HG02870 (cell line): Measurements from ENCODE around the gene GLI2.

Source experiments
- ATAC-seq: cut with Tn5 transposase; IDR thresholded peaks from one replicate; pipeline ENCODE4 v1.9.1; 2021; ENCODE audit warnings: mild to moderate bottlenecking, moderate library complexity; ENCODE audit not compliant: unreplicated experiment

GLI2 gene

GRCh38 chr2:120769076-120769786 is 33.6 kb downstream of the GLI2 start:
- ATAC-seq: no peak

DNA sequence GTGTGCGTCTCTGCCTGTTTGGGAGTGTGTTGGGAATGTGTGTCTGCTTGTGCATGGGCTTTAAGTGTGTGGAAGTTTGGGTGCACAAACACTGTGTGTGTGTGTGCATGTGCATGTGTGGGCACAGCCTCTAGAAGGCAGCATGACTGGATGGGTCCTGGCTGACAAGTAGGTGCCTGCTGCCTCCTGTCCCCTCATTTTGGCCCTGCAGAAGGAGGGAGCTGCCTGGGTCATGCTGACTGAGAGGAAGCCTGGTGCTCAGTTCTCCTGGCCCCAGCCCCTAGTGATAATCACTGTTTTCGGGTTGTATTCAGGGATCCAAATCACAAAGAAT is 34.1 kb downstream of the GLI2 start:
- ATAC-seq: no peak

DNA sequence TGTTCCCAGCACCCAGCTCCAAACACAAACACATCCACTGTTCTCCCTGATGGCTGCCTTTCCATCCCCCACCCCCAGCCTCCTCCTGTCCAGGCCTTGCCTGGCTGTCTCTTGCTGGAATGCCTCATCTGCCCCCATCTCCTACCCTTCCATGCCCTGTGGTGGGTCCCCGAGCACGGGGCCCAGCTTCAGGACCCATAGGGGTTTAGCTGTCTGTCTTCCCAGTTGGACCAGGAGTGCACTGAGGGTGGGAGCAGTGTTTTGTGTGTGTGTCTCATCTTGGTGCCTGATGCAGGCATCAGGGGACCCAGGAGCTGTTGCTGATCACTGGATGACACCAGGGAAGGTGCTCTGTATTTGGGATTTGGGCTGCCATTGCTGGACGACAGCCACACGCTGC is 34.5 kb downstream of the GLI2 start:
- no peak for ATAC-seq

- ATAC-seq: no peak
These were observed 35.0 kb downstream of the GLI2 start for GRCh38 chr2:120770641-120771040.

- no peak for ATAC-seq
These were observed 35.6 kb downstream of the GLI2 start for GRCh38 chr2:120771111-120771780.

GRCh38 chr2:120771781-120772208 is 36.1 kb downstream of the GLI2 start:
- ATAC-seq: no peak

- no peak for ATAC-seq
These were observed 36.6 kb downstream of the GLI2 start for GRCh38 chr2:120772261-120772660.

GRCh38 chr2:120773186-120773800 is 37.6 kb downstream of the GLI2 start:
- no peak for ATAC-seq

- ATAC-seq: no peak
These were observed 39.0 kb downstream of the GLI2 start for GRCh38 chr2:120774557-120775160.

GRCh38 chr2:120775194-120775593 is 39.5 kb downstream of the GLI2 start:
- ATAC-seq: no peak

GRCh38 chr2:120775801-120776589 is 40.3 kb downstream of the GLI2 start:
- no peak for ATAC-seq

- ATAC-seq: no peak
These were observed 41.0 kb downstream of the GLI2 start for GRCh38 chr2:120776649-120777048.

DNA sequence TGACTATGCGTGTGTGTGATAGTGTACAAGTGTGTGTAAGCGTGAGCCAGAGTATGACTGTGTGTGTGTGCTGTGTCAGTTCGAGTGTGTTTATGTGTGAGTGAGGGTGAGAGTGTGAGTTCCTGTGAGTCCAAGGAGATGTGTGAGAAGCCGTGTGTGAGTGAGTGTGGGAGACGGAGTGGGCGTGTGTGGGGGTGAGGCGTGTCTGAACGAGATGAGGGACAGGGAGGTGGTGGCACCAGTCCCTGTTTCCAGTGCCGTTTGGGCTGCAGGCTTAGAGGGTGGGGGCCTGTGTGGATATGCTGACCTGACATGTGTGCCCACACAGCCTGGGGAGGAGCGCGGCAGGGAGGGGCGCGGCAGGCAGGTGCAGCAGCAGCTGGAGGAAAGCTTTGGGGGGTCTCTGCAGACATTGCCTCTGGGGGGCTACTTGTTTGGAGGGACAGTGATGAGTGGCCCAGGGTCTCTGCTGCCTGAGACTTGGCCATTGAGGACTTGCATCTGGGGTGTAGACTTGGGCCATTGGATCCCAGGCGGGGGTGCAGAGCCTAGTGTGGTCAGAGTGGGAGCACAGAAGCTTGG is 41.6 kb downstream of the GLI2 start:
- no peak for ATAC-seq

GRCh38 chr2:120777787-120778186 is 42.1 kb downstream of the GLI2 start:
- no peak for ATAC-seq

- no peak for ATAC-seq
These were observed 42.6 kb downstream of the GLI2 start for GRCh38 chr2:120778244-120778643.

DNA sequence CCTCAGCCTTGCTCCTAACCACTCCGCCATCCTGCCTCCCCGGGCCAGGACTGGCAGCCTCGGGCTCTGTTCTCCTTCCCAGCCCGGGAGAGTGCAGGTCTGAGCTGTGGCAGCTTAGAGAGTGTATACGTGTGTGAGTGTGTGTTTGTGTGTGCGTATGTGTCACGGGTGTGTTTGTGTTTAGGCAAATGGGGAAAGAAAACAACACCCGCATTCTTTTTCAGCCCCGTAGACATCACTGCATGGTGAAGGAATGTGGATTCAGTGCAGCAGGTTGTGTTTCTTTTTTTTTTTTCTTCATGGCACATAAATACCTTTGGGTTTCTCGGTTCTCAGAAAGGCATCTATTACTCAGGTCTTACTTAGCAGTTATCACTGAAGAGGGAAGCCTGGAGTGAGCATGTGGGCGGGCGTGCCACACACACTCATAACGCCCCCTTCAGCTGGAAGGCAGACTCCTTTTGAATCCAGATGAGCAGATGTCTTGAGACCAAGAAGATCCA is 44.2 kb downstream of the GLI2 start:
- no peak for ATAC-seq

DNA sequence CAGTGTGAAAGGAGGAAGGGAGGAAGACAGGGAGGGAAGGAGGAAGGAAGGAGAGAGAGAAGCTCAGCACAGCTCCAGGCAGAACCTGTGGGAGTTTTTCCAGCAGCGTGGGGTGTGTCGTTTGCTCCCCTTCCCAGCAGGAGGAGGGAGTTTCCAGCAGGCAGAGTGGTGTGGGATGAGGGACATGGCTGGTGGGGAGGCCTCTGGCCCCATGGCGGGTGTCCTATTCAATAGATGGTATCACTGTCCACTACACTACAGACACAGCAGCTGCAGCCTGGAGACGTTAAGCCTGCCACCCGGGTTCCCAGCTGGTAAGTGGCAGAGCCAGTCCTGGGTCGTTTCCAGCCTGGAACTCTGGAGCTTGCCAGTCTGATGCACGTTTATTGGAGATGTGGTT is 44.7 kb downstream of the GLI2 start:
- no peak for ATAC-seq

DNA sequence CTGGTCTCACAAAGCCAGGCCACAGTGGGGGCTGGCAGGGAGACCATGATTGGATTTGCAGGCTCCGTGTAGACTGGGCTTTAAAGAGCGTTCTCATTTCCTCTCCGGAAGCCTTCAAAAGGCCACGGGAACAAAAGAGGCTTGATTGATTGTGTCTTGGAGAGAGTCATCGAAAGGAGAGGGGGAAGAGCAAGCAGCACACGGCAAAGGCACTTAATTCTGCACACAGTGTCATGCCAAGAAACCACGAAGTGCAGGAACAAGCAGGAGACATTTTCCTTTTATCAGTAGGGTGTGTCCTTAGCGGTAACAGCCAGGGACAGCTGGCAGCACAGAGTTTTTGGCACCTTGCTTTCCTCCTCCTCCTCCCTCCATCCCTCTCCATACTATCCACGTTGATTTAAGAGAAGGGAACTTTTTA is 47.7 kb downstream of the GLI2 start:
- no peak for ATAC-seq

DNA sequence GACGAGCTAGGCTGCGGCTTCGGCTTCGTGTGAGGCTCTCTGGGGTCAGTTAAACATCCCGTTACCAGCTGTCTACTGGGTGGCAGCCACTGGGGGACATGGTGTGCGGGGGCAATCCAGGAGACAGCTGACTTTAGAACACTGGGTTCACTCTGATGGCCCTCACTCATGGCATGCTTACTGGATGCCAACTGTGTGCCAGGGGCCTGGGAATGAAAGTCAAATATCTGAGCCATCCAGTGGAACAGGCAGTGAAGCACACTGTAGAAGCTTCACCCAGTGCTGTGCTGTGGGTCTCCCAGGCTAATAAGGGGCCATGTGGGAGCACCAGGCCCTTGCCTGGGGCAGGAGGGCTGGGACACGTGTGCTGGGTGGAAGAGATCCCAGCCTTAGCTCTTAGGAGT is 48.3 kb downstream of the GLI2 start:
- ATAC-seq: no peak
